ENCODE results near the gene SETD4. TPM values are rescaled to one million over a fixed set of nuclear protein-coding genes. Genes with fewer than 3 reads are reported as not detected.

Gene SETD4
- total RNA-seq, 1 donor, result 15.1 TPM

DNA sequence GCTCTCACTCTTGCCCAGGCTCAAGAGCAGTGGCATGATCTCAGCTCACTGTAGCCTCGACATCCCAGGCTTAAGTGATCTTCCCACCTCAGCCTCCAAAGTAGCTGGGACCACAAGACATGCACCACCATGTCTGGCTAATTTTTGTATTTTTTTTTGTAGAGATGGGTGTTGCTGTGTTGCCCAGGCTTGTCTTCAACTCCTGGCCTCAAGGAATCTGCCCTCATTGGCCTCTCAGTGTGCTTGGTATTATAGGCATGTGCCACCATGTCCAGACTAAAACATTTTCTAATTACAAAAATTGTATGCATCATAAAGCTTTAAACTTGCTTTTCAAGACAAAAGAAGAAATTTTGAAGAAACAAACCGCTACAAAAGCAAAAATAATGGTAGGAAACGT lies 29.6 kb upstream of the SETD4 start:
- no peak for DNase-seq (ENCODE audit: low read depth)
- TF ChIP-seq, protein P1, sequence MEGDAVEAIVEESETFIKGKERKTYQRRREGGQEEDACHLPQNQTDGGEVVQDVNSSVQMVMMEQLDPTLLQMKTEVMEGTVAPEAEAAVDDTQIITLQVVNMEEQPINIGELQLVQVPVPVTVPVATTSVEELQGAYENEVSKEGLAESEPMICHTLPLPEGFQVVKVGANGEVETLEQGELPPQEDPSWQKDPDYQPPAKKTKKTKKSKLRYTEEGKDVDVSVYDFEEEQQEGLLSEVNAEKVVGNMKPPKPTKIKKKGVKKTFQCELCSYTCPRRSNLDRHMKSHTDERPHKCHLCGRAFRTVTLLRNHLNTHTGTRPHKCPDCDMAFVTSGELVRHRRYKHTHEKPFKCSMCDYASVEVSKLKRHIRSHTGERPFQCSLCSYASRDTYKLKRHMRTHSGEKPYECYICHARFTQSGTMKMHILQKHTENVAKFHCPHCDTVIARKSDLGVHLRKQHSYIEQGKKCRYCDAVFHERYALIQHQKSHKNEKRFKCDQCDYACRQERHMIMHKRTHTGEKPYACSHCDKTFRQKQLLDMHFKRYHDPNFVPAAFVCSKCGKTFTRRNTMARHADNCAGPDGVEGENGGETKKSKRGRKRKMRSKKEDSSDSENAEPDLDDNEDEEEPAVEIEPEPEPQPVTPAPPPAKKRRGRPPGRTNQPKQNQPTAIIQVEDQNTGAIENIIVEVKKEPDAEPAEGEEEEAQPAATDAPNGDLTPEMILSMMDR (IDR thresholded peaks at IDR 0.05; ENCODE audit: insufficient read depth, low read depth, low read length), result no peak
- no peak overlapping the region for H3K4me3 ChIP-seq (ENCODE audit: low read depth, low read length)

- H3K4me3 ChIP-seq (ENCODE audit: low read depth, low read length), result no peak overlapping the region
- TF ChIP-seq, protein P1 (IDR thresholded peaks at IDR 0.05; ENCODE audit: insufficient read depth, low read depth, low read length), result no peak
- DNase-seq (ENCODE audit: low read depth), result no peak
These were observed 27.2 kb upstream of the SETD4 start for GRCh38 chr21:36087362-36088138.

DNA sequence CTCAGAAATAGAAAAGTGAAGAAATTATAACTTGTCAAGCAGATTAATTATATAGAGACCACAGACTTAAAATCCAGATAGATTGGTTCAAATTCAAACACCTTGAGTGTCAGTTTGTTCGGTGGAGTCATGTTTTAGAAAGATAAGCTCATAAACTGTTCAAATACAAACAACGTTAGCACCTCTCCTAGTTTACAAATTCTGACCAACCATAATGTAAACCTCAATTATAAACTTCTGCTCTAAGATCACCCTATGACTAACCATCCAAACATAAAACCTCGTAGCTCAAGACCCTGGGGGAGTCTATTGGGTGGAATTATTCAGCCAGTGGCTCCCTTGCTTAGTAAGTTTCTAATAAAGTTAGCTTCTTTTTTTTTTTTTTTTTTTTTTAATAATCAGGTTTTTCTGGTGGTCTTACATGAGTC lies 21.9 kb upstream of the SETD4 start:
- TF ChIP-seq, protein P1 (IDR thresholded peaks at IDR 0.05; ENCODE audit: insufficient read depth, low read depth, low read length), result no peak
- peak; percentile 49 for DNase-seq (ENCODE audit: low read depth)
- no peak overlapping the region for H3K4me3 ChIP-seq (ENCODE audit: low read depth, low read length)

DNA sequence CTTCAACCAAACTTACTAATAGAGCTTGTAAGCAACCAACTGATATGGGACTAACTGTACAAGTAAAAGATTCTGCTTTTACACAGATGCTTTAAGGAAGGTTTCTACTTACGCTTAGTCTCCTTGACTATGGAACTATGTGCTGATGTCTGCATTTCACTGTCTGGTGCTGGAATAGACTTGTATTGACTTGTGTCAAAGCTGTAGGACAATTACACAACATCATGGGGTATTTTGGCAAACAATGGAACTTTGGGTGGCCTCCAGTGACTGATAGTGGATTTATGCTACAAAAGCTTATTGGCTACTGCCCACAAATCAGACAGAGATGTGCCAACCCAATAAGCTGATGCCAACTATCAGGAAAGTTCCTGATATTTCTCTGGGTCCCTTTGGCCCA lies 20.1 kb upstream of the SETD4 start:
- no peak overlapping the region for H3K4me3 ChIP-seq (ENCODE audit: low read depth, low read length)
- DNase-seq (ENCODE audit: low read depth), result no peak
- TF ChIP-seq, protein P1 (IDR thresholded peaks at IDR 0.05; ENCODE audit: insufficient read depth, low read depth, low read length), result no peak

DNA sequence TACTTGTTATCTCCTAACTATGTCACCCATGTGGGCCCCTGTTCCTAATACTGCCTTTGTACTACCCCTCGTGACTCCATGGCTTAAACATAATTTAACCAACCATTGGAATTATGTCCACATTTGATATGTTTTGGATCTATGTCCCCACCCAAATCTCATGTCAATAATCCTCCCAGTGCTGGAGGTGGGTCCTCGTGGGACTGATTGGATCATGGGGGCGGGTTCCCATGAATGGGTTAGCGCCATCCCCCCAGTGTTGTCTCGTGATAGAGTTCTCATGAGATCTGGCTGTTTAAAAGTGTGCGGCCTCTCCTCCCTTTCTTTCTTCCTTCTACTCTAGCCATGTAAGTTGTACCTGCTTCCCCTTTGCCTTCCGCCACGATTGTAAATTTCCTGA lies 19.3 kb upstream of the SETD4 start:
- H3K4me3 ChIP-seq (ENCODE audit: low read depth, low read length), result no peak overlapping the region
- no peak for DNase-seq (ENCODE audit: low read depth)
- TF ChIP-seq, protein P1 (IDR thresholded peaks at IDR 0.05; ENCODE audit: insufficient read depth, low read depth, low read length), result no peak

DNA sequence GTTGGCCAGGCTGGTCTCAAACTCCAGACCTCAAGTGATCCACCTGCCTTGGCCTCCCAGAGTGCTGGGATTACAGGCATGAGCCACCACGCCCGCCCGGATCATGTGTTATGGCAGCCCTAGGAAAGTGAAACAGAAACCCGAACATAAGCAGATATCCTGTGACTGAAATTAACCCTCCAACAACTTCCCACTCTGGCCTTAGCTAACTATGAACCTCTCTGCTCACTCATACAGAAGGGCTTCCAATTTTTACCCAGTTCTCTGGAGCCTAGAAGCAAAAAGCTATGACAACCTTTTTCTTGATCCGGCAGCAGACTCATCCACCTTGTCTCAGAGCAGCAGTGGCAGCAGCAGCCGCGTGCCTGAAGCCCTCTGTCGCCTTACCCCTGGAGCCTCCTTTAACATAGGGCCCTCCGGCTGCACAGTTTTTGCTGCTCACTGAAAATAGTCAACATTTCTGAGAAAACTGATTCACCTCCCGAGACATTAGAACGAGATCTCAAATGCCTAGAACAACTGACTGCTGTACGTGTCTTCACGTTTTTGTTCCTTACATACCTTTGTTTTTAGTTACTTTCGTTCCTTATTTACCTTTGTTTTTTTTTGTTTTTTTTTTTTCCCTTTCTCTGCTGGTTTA lies 18.8 kb upstream of the SETD4 start:
- H3K4me3 ChIP-seq (ENCODE audit: low read depth, low read length), result peak overlapping the region; percentile 34
- peak; percentile 74 for DNase-seq (ENCODE audit: low read depth)
- TF ChIP-seq, protein P1 (IDR thresholded peaks at IDR 0.05; ENCODE audit: insufficient read depth, low read depth, low read length), result no peak

Data from fibroblast of villous mesenchyme (primary cell).